Measurements from ENCODE around the gene DENND2C. TPM values are rescaled to one million over a fixed set of nuclear protein-coding genes. Genes with fewer than 3 reads are reported as not detected.

DENND2C gene
- total RNA-seq, 2 experiments from 2014 or later, result 0.47 to 0.93 TPM

- POLR2A ChIA-PET, result no interaction called here
- no peaks in the 10 kb centered on the region for H3K9me3 ChIP-seq (ENCODE audit: low read length)
- no peak overlapping the region for H2AFZ ChIP-seq (ENCODE audit: low read length)
- H3K27ac ChIP-seq (ENCODE audit: low read depth, low read length, poor library complexity, severe bottlenecking), result no peak overlapping the region
- H3K36me3 ChIP-seq (ENCODE audit: insufficient read depth, low read length), result no peaks in the 10 kb centered on the region
- H3K9me2 ChIP-seq (ENCODE audit: insufficient read depth, low read length), result no peaks in the 10 kb centered on the region
- TF ChIP-seq CTCF (conservative IDR thresholded peaks at IDR 0.05; ENCODE audit: low read length) (no peak), EZH2phosphoT487 (IDR thresholded peaks at IDR 0.05; ENCODE audit: borderline replicate concordance, low read depth, low read length) (no peak)
- BruUV-seq (replicated peaks), result no TSS peak
- no peaks in the 10 kb centered on the region for H4K20me1 ChIP-seq (ENCODE audit: insufficient read depth, low read length)
- intact Hi-C loops (cut with micrococcal nuclease; ENCODE audit: unreplicated experiment), result no loop called here
- no peak overlapping the region for H3K4me3 ChIP-seq (ENCODE audit: low read depth, low read length, poor library complexity, severe bottlenecking)
- DNase-seq (ENCODE audit: low spot score), result no peak
- no peak overlapping the region for H3K4me2 ChIP-seq (ENCODE audit: low read length)
- CTCF ChIA-PET (ENCODE audit: unreplicated experiment), result no interaction called here
- H3K79me2 ChIP-seq (ENCODE audit: insufficient read depth, low read depth, low read length), result no peaks in the 10 kb centered on the region
- H3K4me1 ChIP-seq (ENCODE audit: insufficient read depth, low read length, poor library complexity, severe bottlenecking), result no peaks in the 10 kb centered on the region
Measured at GRCh38 chr1:114597949-114598348, 71.9 kb downstream of the DENND2C start.

- Histone ChIP-seq H3K27ac (ENCODE audit: low read depth, low read length, poor library complexity, severe bottlenecking) (no peak overlapping the region), H3K9me3 (ENCODE audit: low read length) (no peaks in the 10 kb centered on the region), H3K36me3 (ENCODE audit: insufficient read depth, low read length) (no peaks in the 10 kb centered on the region), H3K4me2 (ENCODE audit: low read length) (no peak overlapping the region), H3K9me2 (ENCODE audit: insufficient read depth, low read length) (no peaks in the 10 kb centered on the region), H3K4me3 (ENCODE audit: low read depth, low read length, poor library complexity, severe bottlenecking) (no peak overlapping the region), H3K4me1 (ENCODE audit: insufficient read depth, low read length, poor library complexity, severe bottlenecking) (no peaks in the 10 kb centered on the region), H4K20me1 (ENCODE audit: insufficient read depth, low read length) (no peaks in the 10 kb centered on the region), H2AFZ (ENCODE audit: low read length) (no peak overlapping the region), H3K79me2 (ENCODE audit: insufficient read depth, low read depth, low read length) (no peaks in the 10 kb centered on the region)
- ChIA-PET CTCF (ENCODE audit: unreplicated experiment) (no interaction called here), POLR2A (interaction anchor here (0.7 to 1.2 kb wide), 2 partner anchors 15 to 26 kb away, joined by 3 to 4 read pairs; no protein-coding TSS in a partner anchor)
- DNase-seq (ENCODE audit: low spot score), result no peak
- TF ChIP-seq EZH2phosphoT487 (IDR thresholded peaks at IDR 0.05; ENCODE audit: borderline replicate concordance, low read depth, low read length) (no peak), CTCF (conservative IDR thresholded peaks at IDR 0.05; ENCODE audit: low read length) (no peak)
- intact Hi-C loops (cut with micrococcal nuclease; ENCODE audit: unreplicated experiment), result no loop called here
- BruUV-seq (replicated peaks), result no TSS peak
Measured at GRCh38 chr1:114595602-114596001, 74.2 kb downstream of the DENND2C start.

GRCh38 chr1:114594046-114594445 is 75.8 kb downstream of the DENND2C start:
- Histone ChIP-seq H3K9me2 (ENCODE audit: insufficient read depth, low read length) (no peaks in the 10 kb centered on the region), H3K79me2 (ENCODE audit: insufficient read depth, low read depth, low read length) (no peaks in the 10 kb centered on the region), H2AFZ (ENCODE audit: low read length) (no peak overlapping the region), H3K9me3 (ENCODE audit: low read length) (no peaks in the 10 kb centered on the region), H3K36me3 (ENCODE audit: insufficient read depth, low read length) (no peaks in the 10 kb centered on the region), H3K4me1 (ENCODE audit: insufficient read depth, low read length, poor library complexity, severe bottlenecking) (no peaks in the 10 kb centered on the region), H3K27ac (ENCODE audit: low read depth, low read length, poor library complexity, severe bottlenecking) (no peak overlapping the region), H3K4me2 (ENCODE audit: low read length) (no peak overlapping the region), H3K4me3 (ENCODE audit: low read depth, low read length, poor library complexity, severe bottlenecking) (no peak overlapping the region), H4K20me1 (ENCODE audit: insufficient read depth, low read length) (no peaks in the 10 kb centered on the region)
- DNase-seq (ENCODE audit: low spot score), result no peak
- POLR2A ChIA-PET, result interaction anchor here (0.5 kb wide), 1 partner anchor 9 kb away, joined by 3 read pairs; no protein-coding TSS in a partner anchor
- TF ChIP-seq CTCF (conservative IDR thresholded peaks at IDR 0.05; ENCODE audit: low read length) (no peak), EZH2phosphoT487 (IDR thresholded peaks at IDR 0.05; ENCODE audit: borderline replicate concordance, low read depth, low read length) (no peak)
- no TSS peak for BruUV-seq (replicated peaks)
- intact Hi-C loops (cut with micrococcal nuclease; ENCODE audit: unreplicated experiment), result no loop called here
- CTCF ChIA-PET (ENCODE audit: unreplicated experiment), result no interaction called here

All from OCI-LY7 (cell line).